Astrocyte (in vitro differentiated cells and primary cell): ENCODE results near the gene RAB6A. TPM values are rescaled to one million over a fixed set of nuclear protein-coding genes. Genes with fewer than 3 reads are reported as not detected.
"Not testable (repeated sequence)": the region's sequence is repeated elsewhere in the genome, so short reads cannot be mapped to it uniquely, and the experiment has no call there.

Experiments used
- DNase-seq: peaks from one replicate; pipeline ENCODE4 v3.0.0-alpha.2; 2010; ENCODE audit warnings: low read depth
- FAIRE-seq: peaks from 2 replicates; lab custom pipeline; 2011; peaks lifted over from hg19 to GRCh38; lab: Jason Lieb, UNC
- H2AFZ ChIP-seq: 2 replicates; pipeline ENCODE4 v1.6.0; 2012; ENCODE audit warnings: low read depth, low read length, inconsistent platforms
- H3K27ac ChIP-seq: 2 replicates; pipeline ENCODE4 v1.5.1; 2011; ENCODE audit warnings: low read depth, low read length, inconsistent platforms
- H3K27me3 ChIP-seq: 2 replicates; pipeline ENCODE4 v1.6.0; 2011; ENCODE audit warnings: low read length, inconsistent platforms; ENCODE audit not compliant: insufficient read depth
- H3K36me3 ChIP-seq: 2 replicates; pipeline ENCODE4 v1.5.1; 2011; ENCODE audit warnings: low read length, inconsistent platforms; ENCODE audit not compliant: insufficient read depth
- H3K4me1 ChIP-seq: 2 replicates; pipeline ENCODE4 v1.5.1; 2011; ENCODE audit warnings: low read length, inconsistent platforms; ENCODE audit not compliant: insufficient read depth
- H3K4me2 ChIP-seq: 2 replicates; pipeline ENCODE4 v1.6.0; 2012; ENCODE audit warnings: low read length, inconsistent platforms
- H3K4me3 ChIP-seq: 2 replicates; pipeline ENCODE4 v1.5.1; 2011; ENCODE audit warnings: low read depth, mild to moderate bottlenecking, low read length, inconsistent platforms; ENCODE audit not compliant: insufficient read depth
- H3K79me2 ChIP-seq: 2 replicates; pipeline ENCODE4 v1.6.0; 2012; ENCODE audit warnings: mild to moderate bottlenecking, low read length, inconsistent platforms; ENCODE audit not compliant: insufficient read depth
- H3K9ac ChIP-seq: 2 replicates; pipeline ENCODE4 v1.6.0; 2012; ENCODE audit warnings: mild to moderate bottlenecking, low read length, inconsistent platforms
- H3K9me3 ChIP-seq: 2 replicates; pipeline ENCODE4 v1.5.1; 2012; ENCODE audit warnings: low read depth, mild to moderate bottlenecking, low read length, inconsistent platforms; ENCODE audit not compliant: insufficient read depth
- H4K20me1 ChIP-seq: 2 replicates; pipeline ENCODE4 v1.6.0; 2012; ENCODE audit warnings: low read length, inconsistent platforms; ENCODE audit not compliant: insufficient read depth
- H3K27ac Mint-ChIP-seq: one replicate; pipeline ENCODE4 v1.8.0; 2021; ENCODE audit warnings: mild to moderate bottlenecking, mixed read lengths; ENCODE audit not compliant: unreplicated experiment
- H3K27me3 Mint-ChIP-seq: one replicate; pipeline ENCODE4 v1.8.0; 2021; ENCODE audit warnings: low read depth, mixed read lengths; ENCODE audit not compliant: unreplicated experiment
- H3K36me3 Mint-ChIP-seq: one replicate; pipeline ENCODE4 v1.8.0; 2021; ENCODE audit warnings: low read depth, mixed read lengths; ENCODE audit not compliant: unreplicated experiment
- H3K4me1 Mint-ChIP-seq: one replicate; pipeline ENCODE4 v1.8.0; 2021; ENCODE audit warnings: low read depth, mixed read lengths; ENCODE audit not compliant: unreplicated experiment
- H3K4me3 Mint-ChIP-seq: one replicate; pipeline ENCODE4 v1.8.0; 2021; ENCODE audit warnings: mild to moderate bottlenecking, moderate library complexity, mixed read lengths; ENCODE audit not compliant: unreplicated experiment
- H3K9me3 Mint-ChIP-seq: one replicate; pipeline ENCODE4 v1.8.0; 2021; ENCODE audit warnings: mild to moderate bottlenecking, mixed read lengths; ENCODE audit not compliant: unreplicated experiment
- EZH2 ChIP-seq: IDR thresholded peaks from 2 replicates; pipeline ENCODE4 v1.6.1; 2012; ENCODE audit warnings: mild to moderate bottlenecking, low read length, inconsistent platforms; ENCODE audit not compliant: insufficient read depth
- total RNA-seq: library from RNA; stranded (reverse); gene quantifications from 2 replicates; pipeline ENCODE4 v1.2.1, GENCODE V29; 2021
- TF ChIP-seq, protein P1 (sequence below): IDR thresholded peaks from 2 replicates; pipeline ENCODE4 v1.5.1; 2011; ENCODE audit warnings: low read depth, mild to moderate bottlenecking, inconsistent platforms, low read length, moderate library complexity; ENCODE audit not compliant: insufficient read depth

The RAB6A gene
- total RNA-seq, 1 donor from 2014 or later, result 185 TPM

DNA sequence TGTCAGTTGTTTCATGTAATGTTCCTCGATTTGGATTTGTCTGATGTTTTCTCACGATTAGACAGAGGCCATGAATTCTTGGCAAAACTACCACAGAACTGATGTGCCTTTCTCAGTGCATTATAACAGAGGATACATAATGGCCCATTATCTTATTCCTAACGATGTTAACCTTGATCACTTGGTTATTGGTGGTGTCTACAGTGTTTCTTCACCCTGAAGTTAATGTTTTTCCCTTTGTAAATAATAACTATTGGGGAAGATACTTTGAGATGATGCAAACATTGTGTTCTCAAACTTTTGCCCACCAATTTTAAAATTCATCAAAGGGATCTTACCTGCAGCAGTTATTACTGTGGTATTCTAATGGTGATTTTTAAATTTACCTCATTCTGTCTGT, 13.1 kb downstream of the RAB6A start:
- peaks cover 5% of the 10 kb centered on the region for H3K36me3 Mint-ChIP-seq
- H3K4me1 Mint-ChIP-seq, result peaks cover 12% of the 10 kb centered on the region
- Histone ChIP-seq H2AFZ (no peak overlapping the region), H3K9me3 (no peaks in the 10 kb centered on the region), H3K36me3 (no peaks in the 10 kb centered on the region), H3K4me1 (peaks cover 6% of the 10 kb centered on the region), H3K4me2 (no peak overlapping the region), H3K4me3 (no peak overlapping the region), H3K27ac (no peak overlapping the region), H3K79me2 (peaks cover 98% of the 10 kb centered on the region), H4K20me1 (peaks cover 97% of the 10 kb centered on the region), H3K27me3 (no peaks in the 10 kb centered on the region), H3K9ac (no peak overlapping the region)
- no peaks in the 10 kb centered on the region for H3K27me3 Mint-ChIP-seq
- no peak for TF ChIP-seq EZH2
- TF ChIP-seq, protein P1, sequence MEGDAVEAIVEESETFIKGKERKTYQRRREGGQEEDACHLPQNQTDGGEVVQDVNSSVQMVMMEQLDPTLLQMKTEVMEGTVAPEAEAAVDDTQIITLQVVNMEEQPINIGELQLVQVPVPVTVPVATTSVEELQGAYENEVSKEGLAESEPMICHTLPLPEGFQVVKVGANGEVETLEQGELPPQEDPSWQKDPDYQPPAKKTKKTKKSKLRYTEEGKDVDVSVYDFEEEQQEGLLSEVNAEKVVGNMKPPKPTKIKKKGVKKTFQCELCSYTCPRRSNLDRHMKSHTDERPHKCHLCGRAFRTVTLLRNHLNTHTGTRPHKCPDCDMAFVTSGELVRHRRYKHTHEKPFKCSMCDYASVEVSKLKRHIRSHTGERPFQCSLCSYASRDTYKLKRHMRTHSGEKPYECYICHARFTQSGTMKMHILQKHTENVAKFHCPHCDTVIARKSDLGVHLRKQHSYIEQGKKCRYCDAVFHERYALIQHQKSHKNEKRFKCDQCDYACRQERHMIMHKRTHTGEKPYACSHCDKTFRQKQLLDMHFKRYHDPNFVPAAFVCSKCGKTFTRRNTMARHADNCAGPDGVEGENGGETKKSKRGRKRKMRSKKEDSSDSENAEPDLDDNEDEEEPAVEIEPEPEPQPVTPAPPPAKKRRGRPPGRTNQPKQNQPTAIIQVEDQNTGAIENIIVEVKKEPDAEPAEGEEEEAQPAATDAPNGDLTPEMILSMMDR, result no peak
- H3K9me3 Mint-ChIP-seq, result no peaks in the 10 kb centered on the region
- no peak overlapping the region for H3K4me3 Mint-ChIP-seq
- DNase-seq, result no peak
- no peak for FAIRE-seq
- H3K27ac Mint-ChIP-seq, result no peak overlapping the region

DNA sequence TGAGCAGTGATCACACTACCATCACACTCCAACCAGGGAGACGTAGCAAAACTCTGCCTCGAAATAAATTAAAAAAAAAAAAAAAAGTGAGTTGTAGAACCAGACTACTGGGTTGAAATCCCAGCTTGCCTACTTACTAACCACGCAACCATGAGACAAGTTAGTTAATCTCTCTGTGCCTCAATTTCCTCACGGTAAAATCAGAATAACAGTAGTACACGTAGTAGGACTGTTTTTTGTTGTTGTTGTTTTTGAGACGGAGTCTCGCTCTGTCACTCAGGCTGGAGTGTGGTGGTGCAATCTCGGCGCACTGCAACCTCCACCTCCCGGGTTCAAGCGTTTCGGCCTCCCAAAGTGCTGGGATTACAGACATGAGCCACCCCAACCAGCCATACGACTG, 14.2 kb downstream of the RAB6A start:
- FAIRE-seq, result no peak
- Histone ChIP-seq H3K9ac (no peak overlapping the region), H3K36me3 (no peaks in the 10 kb centered on the region), H3K4me2 (no peak overlapping the region), H4K20me1 (peaks cover 96% of the 10 kb centered on the region), H3K4me3 (no peak overlapping the region), H3K79me2 (peaks cover 97% of the 10 kb centered on the region), H3K4me1 (no peaks in the 10 kb centered on the region), H3K27me3 (no peaks in the 10 kb centered on the region), H3K27ac (no peak overlapping the region), H3K9me3 (no peaks in the 10 kb centered on the region), H2AFZ (no peak overlapping the region)
- H3K27ac Mint-ChIP-seq, result no peak overlapping the region
- peaks cover 5% of the 10 kb centered on the region for H3K36me3 Mint-ChIP-seq
- TF ChIP-seq, protein P1, result no peak
- TF ChIP-seq EZH2, result no peak
- H3K27me3 Mint-ChIP-seq, result no peaks in the 10 kb centered on the region
- no peak for DNase-seq
- H3K9me3 Mint-ChIP-seq, result no peaks in the 10 kb centered on the region
- no peak overlapping the region for H3K4me3 Mint-ChIP-seq
- H3K4me1 Mint-ChIP-seq, result peaks cover 9% of the 10 kb centered on the region

DNA sequence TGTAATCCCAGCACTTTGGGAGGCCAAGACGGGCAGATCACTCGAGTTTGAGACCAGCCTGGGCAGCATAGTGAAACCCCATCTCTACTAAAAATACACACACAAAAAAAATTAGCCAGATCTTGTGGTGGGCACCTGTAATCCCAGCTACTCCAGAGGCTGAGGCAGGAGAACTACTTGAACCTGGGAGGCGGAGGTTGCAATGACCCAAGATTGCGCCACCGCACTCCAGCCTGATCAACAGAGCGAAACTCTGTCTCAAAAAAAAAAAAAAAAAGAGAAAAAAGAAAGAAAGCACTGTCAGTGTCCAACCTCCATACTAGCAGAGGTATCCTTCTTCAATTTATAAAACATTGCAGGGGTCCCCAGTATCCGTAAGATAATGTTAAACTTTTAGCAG, 17.8 kb downstream of the RAB6A start:
- Histone ChIP-seq H3K4me3 (no peak overlapping the region), H3K27ac (no peak overlapping the region), H3K36me3 (no peaks in the 10 kb centered on the region), H2AFZ (no peak overlapping the region), H3K4me2 (no peak overlapping the region), H3K4me1 (no peaks in the 10 kb centered on the region), H3K9ac (no peak overlapping the region), H3K79me2 (peaks cover 96% of the 10 kb centered on the region), H3K27me3 (no peaks in the 10 kb centered on the region), H3K9me3 (no peaks in the 10 kb centered on the region), H4K20me1 (peaks cover 93% of the 10 kb centered on the region)
- Mint-ChIP-seq H3K9me3 (no peaks in the 10 kb centered on the region), H3K27ac (no peak overlapping the region), H3K4me3 (no peak overlapping the region), H3K36me3 (peaks cover 5% of the 10 kb centered on the region), H3K27me3 (no peaks in the 10 kb centered on the region), H3K4me1 (no peaks in the 10 kb centered on the region)
- no peak for FAIRE-seq
- no peak for TF ChIP-seq EZH2
- TF ChIP-seq, protein P1, result no peak
- DNase-seq, result no peak

DNA sequence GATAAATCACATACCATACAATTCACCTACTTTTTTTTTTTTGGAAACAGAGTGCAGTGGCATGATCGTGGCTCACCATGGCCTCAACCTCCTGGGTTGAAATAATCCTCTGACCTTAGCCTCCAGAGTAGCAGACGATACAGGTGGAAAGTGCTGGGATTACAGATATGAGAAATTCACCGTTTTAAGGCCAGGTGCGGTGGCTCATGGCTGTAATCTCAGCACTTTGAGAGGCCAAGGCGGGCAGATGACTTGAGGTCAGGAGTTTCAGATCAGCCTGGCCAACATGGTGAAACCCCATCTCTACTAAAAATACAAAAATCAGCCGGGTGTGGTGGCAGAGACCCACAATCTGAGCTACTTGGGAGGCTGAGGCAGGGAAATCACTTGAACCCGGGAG, 24.9 kb downstream of the RAB6A start:
- DNase-seq, H3K9ac ChIP-seq, FAIRE-seq, H3K27me3 ChIP-seq, H3K4me1 ChIP-seq, H2AFZ ChIP-seq, H3K4me2 ChIP-seq, H3K4me3 Mint-ChIP-seq, H3K4me3 ChIP-seq, H3K9me3 ChIP-seq, H3K9me3 Mint-ChIP-seq, H3K27me3 Mint-ChIP-seq, H3K36me3 ChIP-seq: not testable (repeated sequence)
- Mint-ChIP-seq H3K27ac (peak overlapping the region; percentile 87), H3K4me1 (peaks cover 13% of the 10 kb centered on the region), H3K36me3 (peaks cover 18% of the 10 kb centered on the region)
- peaks cover 96% of the 10 kb centered on the region for H3K79me2 ChIP-seq
- H3K27ac ChIP-seq, result peak overlapping the region; percentile 43
- peaks cover 82% of the 10 kb centered on the region for H4K20me1 ChIP-seq
